IPS DF 19.7 (cell line): ENCODE results near the gene BCOR.

Experiments
- DNase-seq: peaks from one replicate; pipeline ENCODE4 v3.0.0-alpha.2; 2013; ENCODE audit warnings: low read depth, low spot score

The BCOR gene

DNA sequence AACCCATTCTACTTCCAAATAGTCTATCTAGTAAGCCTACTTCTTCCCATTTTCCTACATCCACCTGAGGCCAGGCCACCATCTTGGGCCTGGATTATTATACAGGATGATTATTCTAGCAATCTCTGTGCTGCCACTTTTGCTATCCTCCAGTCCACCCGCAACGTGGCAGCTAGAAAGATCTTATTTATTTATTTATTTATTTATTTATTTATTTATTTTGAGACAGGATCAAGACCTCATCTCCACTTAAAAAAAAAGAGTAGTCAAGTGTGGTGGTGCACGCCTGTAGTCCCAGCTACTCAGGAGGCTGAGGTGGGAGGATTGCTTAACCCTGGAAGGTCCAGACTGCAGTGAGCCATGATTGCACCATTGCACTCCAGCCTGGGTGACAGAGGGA, 15.2 kb upstream of the BCOR start:
- DNase-seq = no peak

DNA sequence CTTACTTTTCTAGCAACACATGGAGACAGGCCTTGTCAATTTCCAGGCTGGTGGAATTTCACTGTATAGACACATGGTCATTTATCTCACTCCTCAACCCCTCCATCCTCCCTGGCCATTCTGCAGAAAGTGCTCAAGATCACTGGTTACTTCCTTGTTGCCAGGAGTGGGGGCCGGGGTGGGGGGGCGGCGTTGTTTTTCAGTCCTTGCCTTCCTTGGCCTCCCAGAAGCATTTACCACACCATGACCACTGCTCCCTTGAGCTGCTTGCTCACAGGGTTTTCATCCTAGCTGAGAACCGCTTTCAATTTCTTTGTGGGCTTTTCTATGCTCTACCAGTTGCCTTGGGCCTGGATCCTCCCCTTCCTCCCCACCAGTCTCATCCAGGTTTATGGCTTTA, 14.1 kb upstream of the BCOR start:
- DNase-seq = no peak

DNA sequence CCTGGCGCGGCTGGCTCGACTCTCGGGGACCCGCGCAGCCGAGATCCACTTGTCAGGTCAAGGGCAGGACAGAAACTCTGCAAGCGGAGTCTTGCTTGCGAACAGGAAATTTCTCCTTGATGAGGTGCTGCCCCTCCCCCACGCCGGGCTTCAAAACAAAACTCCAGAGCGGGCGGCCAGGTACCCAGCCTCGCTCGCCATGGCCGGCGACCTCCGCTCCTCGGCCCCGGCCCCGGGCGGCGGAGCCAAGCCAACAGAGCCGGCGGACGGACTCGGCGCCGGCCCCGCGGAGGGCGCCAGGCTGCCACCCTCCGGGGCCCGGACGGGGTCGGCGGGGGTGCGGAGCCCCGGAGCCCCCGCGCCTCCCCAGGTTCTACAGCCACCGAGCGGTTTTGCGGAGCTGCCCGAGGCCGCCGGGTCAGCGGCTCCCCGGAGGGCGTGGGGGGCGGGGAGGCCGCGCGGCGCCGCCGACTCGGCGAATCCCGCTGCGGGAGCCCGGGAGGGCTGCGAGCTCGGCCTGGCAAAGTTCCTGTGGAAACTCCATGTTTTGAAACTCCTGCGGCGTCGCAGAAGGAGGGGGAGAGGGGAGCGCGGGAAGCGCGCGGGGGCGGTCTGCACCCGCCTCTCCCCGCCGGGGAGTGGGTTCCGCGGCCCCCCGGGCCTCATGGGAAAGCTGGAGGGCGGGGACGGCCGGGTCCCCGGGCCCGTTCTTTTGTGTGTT, 11.7 kb upstream of the BCOR start:
- no peak for DNase-seq

DNA sequence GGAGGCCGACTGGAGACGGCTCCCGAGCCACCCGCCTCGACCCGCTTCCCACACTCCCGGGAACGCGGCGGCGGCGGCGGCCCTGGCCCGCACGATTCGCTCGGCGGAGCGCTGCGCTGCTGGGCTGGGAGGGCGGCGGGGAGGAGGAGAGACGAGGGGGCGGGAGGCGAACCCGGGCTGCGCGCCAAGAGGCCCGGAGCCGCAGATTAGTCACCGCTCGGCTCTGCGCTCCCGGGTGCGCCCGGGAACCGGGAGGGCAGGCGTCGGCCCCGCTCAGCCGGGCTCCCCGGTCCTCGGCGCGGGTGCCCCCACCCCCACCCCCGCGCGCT, 11.2 kb upstream of the BCOR start:
- DNase-seq = no peak

DNA sequence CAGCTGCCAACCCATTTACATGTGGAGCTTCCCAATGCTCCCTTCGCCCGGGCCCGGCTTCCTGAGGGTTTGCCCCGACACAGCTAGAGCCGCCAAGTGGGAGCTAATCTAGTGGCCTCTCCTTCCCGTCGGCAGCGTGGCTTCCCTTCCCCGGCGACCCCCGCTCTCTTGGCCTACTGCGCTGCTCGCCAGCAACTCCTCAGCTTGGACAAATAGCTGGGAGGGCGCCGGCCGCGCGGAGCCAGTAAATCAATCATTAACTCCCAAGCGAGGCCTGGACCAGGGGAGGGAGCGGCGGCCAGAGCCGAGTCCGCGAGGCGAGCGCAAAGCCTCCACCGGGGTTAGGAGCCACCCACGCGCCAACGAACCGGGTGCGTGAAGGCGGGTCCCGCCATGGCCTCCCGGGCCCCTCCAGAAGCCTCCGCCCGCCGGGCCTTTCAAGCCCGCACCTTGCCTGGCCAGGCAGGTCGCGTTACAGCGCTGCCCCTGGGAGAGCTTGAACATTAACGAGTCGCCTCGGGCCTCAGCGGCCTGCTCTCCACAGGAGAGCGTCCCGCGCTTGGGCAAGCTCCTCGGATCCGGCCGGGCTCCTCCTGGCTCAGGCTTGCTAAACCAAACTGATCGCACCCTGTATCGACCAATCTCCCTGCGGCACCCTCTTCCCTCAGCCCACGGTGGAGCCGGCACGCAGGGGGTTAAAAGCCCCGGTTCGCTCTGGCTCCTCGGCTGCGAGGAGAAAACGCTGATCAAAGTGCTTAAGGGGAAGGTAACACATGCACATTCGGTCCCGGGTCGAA, 10.6 kb upstream of the BCOR start:
- DNase-seq = no peak

DNA sequence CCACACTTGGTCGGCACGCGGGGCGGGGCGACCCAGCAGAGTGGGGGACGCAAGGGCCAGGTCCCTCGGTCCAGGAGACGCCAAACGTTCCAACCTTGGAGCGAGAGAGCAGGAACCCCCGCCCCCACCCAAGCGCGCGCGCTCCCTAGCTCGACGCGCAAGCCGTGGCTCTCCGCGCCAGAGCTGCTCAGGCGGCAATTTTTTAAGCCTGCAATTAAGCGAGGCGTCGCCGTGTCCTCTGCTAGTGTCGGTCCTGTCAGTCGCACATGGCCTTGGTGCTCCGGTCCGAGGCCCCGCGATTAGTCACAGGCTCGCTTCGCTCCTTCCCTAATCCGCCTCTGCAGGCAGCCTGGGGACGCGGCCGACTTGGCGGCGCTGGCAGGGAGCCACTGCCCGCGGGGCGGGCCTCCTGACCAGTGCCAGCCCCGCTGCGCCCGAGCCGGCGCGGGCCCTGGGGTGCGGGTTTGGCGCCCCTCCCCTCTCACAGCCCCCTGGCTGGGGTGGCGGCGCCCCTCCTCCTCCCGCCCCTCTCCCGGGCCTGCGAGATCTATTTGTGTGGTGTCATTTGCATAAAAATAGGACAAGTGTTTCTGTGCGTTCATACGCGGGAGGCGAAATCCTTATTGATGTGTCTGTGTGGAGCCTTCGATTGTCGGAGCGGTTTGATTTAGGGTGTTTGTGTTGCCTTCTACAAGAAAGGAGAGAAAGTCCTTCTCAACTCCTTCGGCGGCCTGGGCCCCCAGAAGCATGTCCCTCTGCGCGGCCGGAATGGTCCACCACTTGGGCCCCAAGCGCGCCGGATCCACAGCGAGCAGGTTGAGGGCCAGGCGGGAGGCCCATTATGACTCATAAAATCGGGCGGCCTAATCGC, 9.8 kb upstream of the BCOR start:
- no peak for DNase-seq

DNA sequence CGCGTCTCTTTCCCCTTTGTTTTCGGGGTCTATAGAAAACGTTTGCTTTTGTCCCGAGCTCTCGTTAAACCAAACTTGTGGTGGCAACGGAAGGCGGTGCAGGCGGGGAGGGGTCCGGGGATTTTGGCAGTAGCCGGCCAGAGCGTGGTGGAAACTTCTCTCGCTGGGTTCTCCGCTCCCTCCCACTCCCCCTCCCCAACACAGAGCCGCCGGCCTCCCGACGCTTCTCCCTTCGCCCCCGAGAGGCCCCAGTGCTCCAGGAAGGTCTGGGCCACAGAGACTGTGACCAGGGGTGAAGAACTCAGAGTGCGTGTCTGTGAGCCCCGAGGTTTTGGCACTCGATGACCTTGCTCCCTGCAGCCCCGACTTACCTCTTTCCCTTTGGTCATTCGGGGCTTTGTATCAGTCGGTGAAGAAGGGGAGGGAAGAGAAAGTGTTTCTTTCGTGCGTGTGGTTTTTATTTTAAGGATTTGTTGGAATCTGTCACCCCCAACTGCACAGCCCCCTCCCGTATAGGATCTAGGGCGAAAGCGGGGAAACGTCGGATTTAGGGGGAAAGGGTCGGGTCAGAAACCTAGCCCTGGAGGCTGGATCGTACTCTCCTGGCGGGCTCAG, 9.0 kb upstream of the BCOR start:
- no peak for DNase-seq

DNA sequence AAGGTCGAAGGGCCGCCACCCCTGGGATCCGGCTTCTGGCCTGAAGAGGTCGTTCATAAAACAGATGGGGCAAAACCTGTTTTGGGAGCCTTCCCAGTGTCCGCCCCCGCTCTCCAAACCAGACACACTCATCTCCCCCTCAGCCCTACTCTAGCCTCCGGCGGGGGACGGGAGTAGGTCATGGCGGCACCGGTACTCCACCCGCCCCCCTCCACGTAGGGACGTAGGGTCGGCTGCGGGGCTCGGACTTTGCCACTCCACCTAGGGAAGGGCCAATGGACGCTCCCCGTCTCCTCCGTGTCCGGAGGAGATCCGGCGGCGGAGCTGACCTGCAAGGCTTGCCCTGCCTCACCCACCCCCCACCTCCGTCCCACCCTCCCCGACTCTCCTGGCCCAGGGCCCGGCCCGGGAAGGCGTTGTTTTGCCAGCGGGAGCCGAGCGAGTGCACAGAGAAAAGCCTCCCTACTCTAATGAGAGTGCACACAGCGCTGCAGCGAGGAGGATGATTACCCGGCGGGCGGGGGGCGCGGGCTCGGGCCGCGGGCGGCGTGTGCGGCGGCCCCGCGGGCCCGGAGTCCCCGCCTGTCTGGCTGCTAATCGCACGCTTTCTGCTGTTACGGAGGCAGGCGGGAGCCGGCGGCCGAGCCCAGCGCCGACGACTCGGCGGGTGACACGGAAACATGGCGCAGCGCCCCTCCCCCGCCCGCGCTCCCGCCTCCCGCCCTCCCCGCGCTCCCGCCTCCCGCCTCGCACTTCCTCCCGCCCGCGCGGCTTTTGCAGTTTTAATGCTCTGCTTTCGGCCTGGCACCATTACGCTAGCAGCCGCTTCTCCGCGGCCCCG, 8.3 kb upstream of the BCOR start:
- DNase-seq = no peak

DNA sequence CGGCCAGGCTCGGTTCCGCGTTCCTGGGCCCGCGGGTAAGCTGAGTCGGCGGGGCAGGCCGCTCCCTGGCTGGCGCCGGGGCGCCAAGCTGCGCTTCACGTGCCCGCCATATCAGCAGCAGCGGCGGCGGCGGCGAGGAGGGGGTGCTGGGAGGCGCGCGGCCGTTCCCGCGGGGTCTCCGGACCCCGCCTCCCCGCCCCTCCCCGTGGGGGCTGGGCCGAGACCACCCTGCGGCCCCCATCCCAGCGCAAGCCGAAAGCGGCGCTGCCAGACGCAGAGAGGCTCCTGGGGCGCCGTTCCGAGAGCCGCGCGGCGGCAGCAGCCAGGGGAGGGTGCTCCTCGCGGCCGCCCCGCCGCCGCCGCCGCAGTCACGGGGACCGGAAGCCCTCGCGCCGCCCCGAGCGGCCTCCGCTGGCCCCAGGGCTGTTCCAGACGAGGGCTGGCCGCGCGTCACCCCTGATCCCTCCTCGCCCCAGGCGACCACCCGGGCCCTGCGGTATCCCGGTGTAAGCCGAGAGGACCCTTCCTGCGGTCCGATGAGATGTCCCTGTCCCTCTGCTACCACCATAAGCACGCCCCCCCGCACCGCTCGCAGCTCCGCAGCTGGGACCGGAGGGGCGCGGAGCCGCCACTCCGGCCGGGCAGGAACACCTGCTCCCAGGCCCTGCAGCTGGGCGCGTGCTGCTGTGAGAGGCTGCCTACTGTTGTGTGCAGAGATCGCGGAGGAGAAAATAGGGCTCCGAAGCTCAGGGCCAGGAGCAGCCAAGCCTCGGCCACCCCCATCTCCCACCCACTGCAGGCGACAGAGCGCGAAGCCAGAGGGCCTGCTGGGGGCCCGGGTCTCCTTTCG, 7.5 kb upstream of the BCOR start:
- no peak for DNase-seq

DNA sequence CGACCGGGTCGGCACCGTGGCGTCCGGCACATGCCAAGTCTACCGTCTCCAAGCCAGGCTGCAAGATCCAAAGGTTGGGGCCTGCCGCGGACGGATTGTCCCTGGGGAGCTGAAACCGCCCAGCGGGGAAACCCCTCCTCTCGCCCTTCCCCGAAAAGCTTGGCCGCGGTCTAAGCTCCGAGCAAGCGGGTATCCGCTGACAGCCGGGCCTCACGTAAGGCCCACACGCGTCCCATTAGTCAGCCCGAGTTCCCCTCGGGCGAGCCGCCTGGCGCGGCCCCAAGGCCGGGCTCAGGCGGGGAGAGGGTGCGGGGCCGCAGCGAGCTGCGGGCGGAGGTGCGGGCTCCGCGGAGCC, 6.8 kb upstream of the BCOR start:
- DNase-seq = no peak

DNA sequence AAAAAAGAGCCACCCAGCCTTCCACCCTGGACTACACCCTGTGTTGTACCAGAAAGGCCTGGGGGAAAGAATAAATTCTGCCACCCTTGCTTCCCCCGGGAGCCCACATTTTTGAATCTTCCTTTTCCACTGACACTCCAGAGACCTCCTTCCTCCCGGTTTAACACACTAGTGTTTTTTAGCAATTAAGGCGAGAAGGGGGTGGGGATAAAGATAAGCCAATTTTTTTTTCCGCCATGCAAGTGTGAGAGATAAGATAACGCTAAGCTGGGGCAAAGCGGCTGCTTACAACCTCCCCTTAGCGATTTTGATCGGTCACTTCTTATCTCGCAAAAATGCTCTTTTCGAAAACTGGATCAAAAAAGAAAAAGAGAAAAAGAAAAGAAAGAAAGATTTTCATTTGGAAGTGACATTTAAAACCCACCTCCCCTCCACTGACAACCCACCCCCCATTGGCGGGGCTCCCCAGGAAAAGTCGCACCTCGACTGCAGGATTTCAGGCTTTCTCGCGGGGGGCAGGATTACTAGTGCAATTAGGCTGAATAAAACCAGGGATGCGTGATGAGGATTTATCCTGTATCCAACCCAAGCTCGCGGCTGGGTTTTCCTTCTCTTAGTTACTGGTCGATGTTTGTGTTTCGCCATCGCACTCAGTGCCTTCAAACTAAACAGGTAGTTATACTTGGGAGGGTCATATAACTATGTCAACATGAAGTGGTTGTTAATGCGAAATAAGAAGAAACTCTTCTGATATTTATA, 6.0 kb upstream of the BCOR start:
- DNase-seq = no peak

DNA sequence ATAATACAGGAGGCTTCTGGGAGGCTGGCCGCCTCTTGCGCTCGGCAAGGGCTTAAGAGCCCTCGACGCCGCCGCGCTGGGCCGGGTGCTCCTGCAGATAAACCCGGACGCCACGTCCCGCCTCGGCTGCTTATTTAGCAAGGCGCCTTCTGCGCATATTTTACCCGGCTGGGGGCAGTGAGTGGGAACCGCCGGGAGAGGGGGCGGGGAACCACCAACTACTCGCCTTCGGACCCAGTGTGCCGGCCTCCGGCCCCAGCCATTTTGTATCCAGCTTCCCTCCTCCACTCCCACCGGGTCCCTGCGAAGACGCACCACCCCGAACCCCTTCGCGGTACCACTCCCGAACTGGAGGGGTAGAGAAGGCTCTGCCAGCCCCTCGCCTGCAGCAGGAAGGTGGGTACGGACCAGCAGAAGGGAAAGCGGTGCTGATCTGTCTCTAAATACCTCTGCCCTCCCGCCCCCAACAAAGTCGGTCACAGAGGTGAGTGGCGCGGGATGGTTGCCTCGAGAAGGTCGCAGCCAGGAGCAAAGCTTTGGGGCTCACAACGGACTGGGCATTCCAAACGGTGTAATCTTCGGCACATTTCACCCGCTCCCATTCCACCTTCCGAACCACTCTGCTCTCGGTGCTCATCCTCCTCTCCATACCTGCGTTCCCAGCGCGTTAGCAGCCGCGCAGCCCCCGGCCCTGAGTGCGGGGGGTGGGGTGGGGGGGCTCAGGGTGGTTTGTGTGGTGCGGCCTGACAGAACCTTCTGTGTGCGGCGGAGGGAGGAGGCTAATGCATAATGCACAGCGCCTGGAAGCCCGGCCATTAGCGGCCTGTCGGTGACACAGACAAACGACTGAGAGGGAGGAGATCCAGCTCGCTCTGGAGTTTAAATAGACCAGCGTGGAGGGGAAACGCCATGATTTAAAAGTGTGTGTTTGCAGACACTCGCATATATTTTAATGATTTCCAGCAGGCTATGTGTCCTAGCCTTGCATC, 4.9 kb upstream of the BCOR start:
- no peak for DNase-seq

DNA sequence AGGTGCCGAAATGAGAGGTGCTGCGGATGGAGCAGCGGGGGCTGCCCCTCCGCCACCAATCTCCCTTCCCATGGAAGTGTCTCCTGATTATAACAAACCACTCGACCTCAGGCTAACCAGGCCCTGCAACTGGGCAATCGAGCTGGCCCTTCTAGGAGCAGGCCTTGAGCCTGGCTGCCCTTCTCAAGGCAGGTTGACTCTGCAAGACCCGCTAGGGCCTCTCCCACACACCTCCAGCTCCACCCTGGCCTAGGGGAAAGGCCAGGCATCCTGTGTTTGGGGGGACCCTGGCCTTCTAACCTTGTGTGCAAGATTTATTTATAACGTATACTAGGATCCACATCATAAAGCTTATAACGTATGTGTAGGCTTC, 3.7 kb upstream of the BCOR start:
- no peak for DNase-seq

DNA sequence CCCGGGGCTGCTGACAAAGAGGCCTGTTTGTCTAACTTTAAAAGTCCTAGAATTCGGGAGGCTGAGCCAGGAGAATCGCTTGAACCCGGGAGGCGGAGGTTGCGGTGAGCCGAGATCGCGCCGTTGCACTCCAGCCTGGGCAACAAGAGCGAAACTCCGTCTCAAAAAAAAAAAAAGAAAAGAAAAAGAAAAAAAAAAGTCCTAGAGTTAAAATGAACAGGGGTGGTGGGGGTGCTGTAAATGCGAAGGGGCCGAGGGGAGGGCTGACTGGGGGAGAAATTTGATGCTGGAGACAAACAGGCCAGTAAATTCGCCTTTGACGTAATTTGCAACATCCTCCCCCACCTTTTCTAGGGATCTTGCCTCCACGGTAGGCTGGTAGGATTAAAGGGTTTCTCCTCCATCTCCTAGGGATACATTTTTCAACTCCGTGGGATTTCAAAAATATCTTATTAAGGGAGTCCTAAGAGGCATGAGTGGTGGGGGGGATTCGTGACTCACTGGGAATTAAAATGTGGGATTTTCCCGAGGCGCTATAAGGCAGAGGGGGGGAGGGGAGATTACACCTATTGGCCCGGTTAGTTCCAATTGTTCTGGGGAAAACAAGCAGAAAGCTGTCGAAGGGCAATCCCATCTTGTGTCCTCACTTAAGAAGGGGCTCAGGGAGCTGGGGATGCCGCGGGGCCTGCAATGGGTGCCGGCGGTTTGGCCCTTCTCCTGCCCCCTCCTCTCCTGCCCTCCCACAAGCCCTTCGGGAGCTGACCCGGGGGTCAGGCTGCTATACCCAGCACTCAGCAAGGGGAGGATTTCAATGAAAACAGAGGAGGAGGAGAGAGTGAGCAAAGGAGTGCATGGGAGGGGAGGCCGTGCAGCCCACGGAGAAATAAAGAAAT, 3.0 kb upstream of the BCOR start:
- DNase-seq = no peak

DNA sequence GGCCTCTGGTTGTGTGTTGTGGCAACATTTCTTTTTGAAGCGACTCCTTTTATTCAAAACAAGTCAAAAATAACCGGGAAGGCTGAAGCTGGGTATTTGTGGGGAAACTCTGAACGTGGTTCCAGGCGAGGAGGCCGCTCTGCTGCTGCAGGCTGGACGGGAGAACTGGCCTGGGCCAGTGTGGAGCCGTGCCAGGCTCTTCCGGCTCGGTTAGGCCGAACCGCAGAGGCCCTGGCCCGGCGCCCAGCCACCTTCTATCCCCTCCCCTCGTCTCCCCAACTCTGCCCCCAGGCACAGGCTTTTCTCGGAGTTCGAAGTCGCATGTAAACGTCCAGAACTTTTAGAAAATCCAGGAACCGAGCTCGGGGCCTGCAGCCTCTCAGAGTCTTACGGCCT, 2.4 kb upstream of the BCOR start:
- DNase-seq = no peak

DNA sequence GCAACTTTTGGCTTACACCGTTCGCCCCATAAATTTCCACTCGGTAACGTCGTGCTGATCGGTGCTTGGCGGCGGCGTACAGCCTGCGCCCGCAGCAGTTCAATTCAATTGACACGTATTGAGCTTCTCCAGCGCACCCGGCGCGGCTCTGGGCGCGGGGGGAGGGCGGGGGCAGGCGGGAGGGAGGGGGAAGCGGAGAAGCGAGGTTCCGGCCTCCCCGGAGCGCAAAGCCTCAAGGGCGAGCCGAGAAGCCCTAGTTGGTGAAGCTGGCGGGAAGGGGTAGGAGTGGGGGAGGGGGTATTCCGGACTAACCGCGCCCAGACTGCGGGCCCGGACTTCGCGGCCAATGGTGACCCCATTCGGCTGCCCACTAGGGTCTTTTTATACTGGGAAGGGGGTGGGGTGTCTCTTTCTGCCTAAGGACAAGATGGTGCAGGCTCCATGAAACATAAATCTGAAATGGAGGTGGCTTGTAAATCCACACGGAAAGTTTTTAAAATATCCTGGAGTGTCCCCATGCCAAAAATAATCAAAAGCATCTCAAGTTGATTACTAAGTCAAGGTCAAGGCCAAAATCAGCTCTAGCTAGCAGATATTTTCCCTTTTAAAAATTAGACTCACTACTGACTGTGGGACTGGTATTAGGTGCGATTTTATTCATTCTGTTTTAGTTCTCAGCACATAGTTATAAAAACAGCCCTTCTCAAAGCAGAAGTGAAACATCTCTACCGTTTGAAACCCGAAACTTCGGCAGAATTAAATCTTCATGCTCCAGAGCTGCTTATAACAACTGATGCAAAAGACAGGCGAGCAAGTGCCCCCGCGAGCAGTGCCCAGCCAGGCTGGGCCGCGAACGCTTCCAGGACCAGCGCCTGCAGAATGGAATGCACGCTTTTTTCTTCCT, 1.5 kb upstream of the BCOR start:
- no peak for DNase-seq
